ENCODE results near the gene CAMK4.

CAMK4 gene

GRCh38 chr5:111384220-111384619 is 160.0 kb downstream of the CAMK4 start:
- Histone ChIP-seq H3K27me3 (ENCODE audit: control insufficient read depth, insufficient read depth, low read length) (no peaks in the 10 kb centered on the region), H3K4me1 (no peaks in the 10 kb centered on the region), H3K4me3 (ENCODE audit: low read depth, low read length) (no peak overlapping the region), H3K9ac (no peak overlapping the region), H3K27ac (no peak overlapping the region), H3K36me3 (ENCODE audit: control insufficient read depth, insufficient read depth, low read length) (no peaks in the 10 kb centered on the region), H3K79me2 (no peaks in the 10 kb centered on the region), H3K4me2 (ENCODE audit: low read length) (no peak overlapping the region), H3K9me3 (ENCODE audit: control insufficient read depth, low read length) (no peaks in the 10 kb centered on the region), H2AFZ (no peak overlapping the region)
- TF ChIP-seq CTCF (IDR thresholded peaks at IDR 0.05) = no peak

- no peaks in the 10 kb centered on the region for H3K4me1 ChIP-seq
- no peak overlapping the region for H3K9ac ChIP-seq
- no peaks in the 10 kb centered on the region for H3K36me3 ChIP-seq (ENCODE audit: control insufficient read depth, insufficient read depth, low read length)
- no peak overlapping the region for H3K27ac ChIP-seq
- TF ChIP-seq CTCF (IDR thresholded peaks at IDR 0.05) = no peak
- no peaks in the 10 kb centered on the region for H3K9me3 ChIP-seq (ENCODE audit: control insufficient read depth, low read length)
- no peak overlapping the region for H3K4me2 ChIP-seq (ENCODE audit: low read length)
- no peak overlapping the region for H2AFZ ChIP-seq
- no peaks in the 10 kb centered on the region for H3K27me3 ChIP-seq (ENCODE audit: control insufficient read depth, insufficient read depth, low read length)
- H3K79me2 ChIP-seq = no peaks in the 10 kb centered on the region
- H3K4me3 ChIP-seq (ENCODE audit: low read depth, low read length) = no peak overlapping the region
Observed at GRCh38 chr5:111385051-111385450, 160.9 kb downstream of the CAMK4 start.

- Histone ChIP-seq H3K4me1 (no peaks in the 10 kb centered on the region), H3K9ac (no peak overlapping the region), H3K79me2 (no peaks in the 10 kb centered on the region), H3K27ac (no peak overlapping the region), H3K36me3 (ENCODE audit: control insufficient read depth, insufficient read depth, low read length) (no peaks in the 10 kb centered on the region), H2AFZ (no peak overlapping the region), H3K4me2 (ENCODE audit: low read length) (no peak overlapping the region), H3K27me3 (ENCODE audit: control insufficient read depth, insufficient read depth, low read length) (no peaks in the 10 kb centered on the region), H3K9me3 (ENCODE audit: control insufficient read depth, low read length) (no peaks in the 10 kb centered on the region), H3K4me3 (ENCODE audit: low read depth, low read length) (no peak overlapping the region)
- TF ChIP-seq CTCF (IDR thresholded peaks at IDR 0.05) = no peak
Observed at GRCh38 chr5:111385970-111386831, 162.0 kb downstream of the CAMK4 start.

- Histone ChIP-seq H3K9ac (no peak overlapping the region), H3K27ac (no peak overlapping the region), H3K36me3 (ENCODE audit: control insufficient read depth, insufficient read depth, low read length) (no peaks in the 10 kb centered on the region), H3K4me3 (ENCODE audit: low read depth, low read length) (no peak overlapping the region), H3K27me3 (ENCODE audit: control insufficient read depth, insufficient read depth, low read length) (no peaks in the 10 kb centered on the region), H3K4me2 (ENCODE audit: low read length) (no peak overlapping the region), H3K4me1 (no peaks in the 10 kb centered on the region), H2AFZ (no peak overlapping the region), H3K9me3 (ENCODE audit: control insufficient read depth, low read length) (no peaks in the 10 kb centered on the region), H3K79me2 (no peaks in the 10 kb centered on the region)
- no peak for TF ChIP-seq CTCF (IDR thresholded peaks at IDR 0.05)
Observed at GRCh38 chr5:111386832-111387162, 162.6 kb downstream of the CAMK4 start.

- Histone ChIP-seq H3K79me2 (no peaks in the 10 kb centered on the region), H2AFZ (no peak overlapping the region), H3K9me3 (ENCODE audit: control insufficient read depth, low read length) (no peaks in the 10 kb centered on the region), H3K4me3 (ENCODE audit: low read depth, low read length) (no peak overlapping the region), H3K36me3 (ENCODE audit: control insufficient read depth, insufficient read depth, low read length) (no peaks in the 10 kb centered on the region), H3K27ac (no peak overlapping the region), H3K27me3 (ENCODE audit: control insufficient read depth, insufficient read depth, low read length) (no peaks in the 10 kb centered on the region), H3K4me2 (ENCODE audit: low read length) (no peak overlapping the region), H3K4me1 (no peaks in the 10 kb centered on the region), H3K9ac (no peak overlapping the region)
- no peak for TF ChIP-seq CTCF (IDR thresholded peaks at IDR 0.05)
Observed at GRCh38 chr5:111387361-111387760, 163.2 kb downstream of the CAMK4 start.
